PC-3 (cell line): ENCODE data around the gene CLIP1.

ENCODE experiments used
- CTCF ChIP-seq: fragments of 300-600 bp; sonication (generic); conservative IDR thresholded peaks from 2 replicates; pipeline ENCODE4 v1.5.1; 2017; ENCODE audit warnings: antibody characterized with exemption, low read depth, mild to moderate bottlenecking, low read length
- EZH2 ChIP-seq: fragments of 300-600 bp; sonication (generic); IDR thresholded peaks from one replicate; pipeline ENCODE4 v1.6.1; 2017; ENCODE audit warnings: antibody characterized with exemption, mild to moderate bottlenecking, low read length; ENCODE audit not compliant: unreplicated experiment

GRCh38 chr12:122227341-122227740 lies 195.1 kb downstream of the CLIP1 start:
- no peak for TF ChIP-seq CTCF
- TF ChIP-seq EZH2, result no peak
